NCI-H187 (cell line): ENCODE measurements around the gene CAPN15.
"Not testable (repeated sequence)": the region's sequence is repeated elsewhere in the genome, so short reads cannot be mapped to it uniquely, and the experiment has no call there.

ENCODE experiments used
- DNase-seq, 2 experiments: peaks; one replicate each; lab custom pipeline; 2025; lab: John Stamatoyannopoulos, UW

CAPN15 gene

DNA sequence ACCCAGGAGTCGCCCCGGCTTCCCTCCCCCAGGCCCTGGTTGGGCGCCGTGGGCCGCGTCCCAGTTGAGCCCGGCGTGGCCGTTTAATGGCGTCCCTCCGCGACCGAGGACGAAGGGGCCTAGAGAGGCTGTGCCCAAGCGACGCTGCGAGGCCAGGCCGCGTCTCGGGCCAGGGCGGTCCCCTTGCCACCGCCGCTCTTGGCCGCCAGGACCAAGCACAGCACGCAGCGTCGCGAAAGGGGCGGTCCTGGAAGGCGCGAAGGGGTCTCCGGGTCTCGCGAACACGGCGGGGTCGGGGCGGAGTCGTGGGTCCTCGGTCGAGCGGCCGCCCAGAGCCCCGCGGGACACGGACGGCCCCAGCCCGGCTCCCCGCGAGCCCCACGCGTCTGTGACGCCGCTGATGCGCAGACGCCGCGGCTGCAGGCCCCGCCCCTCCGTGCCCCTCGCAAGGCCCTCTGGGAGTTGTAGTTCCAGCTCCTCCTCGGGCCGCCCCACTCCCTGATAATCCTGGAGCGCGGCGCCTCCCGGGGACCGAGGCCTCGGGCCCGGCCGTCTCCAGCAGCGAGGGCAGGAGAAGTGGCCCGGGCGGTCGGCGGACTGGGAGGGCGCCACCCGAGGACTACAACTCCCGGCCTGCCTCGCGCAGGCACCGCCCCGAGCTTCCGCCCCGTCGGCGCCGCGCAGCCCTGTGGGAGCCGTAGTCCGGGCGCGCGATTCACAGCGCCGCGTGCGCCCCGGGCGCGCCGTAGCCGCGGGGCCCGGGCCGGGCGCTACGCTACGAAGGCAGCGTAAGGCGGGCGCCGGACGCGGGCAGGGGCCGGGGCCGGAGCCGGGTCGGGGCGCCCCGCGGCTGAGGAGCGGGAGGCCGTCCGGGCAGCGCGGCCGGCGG, at the start of gene CAPN15:
Gene CAPN15 (plus strand): TSS at position 698 of the 889 bp plus-strand sequence. CDS start 19,127 bp downstream, outside the sequence.
- peak; percentile 89 to 97 for DNase-seq

DNA sequence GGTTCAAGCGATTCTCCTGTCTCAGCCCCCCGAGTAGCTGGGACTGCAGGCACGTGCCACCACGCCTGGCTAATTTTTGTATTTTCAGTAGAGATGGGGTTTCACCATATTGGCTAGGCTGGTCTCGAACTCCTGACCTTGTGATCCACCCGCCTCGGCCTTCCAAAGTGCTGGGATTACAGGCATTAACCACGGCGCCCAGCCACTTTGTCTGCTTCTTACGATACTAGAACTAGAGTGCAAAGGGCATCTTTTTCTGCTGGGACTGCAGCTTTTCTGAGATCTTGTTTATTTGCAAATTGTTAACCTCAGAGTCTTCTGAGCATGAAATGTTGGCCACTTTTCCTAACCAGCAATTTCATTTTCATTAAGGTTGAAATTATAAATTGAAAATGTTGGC, 49.2 kb upstream of the CAPN15 start:
- not testable (repeated sequence) for DNase-seq

GRCh38 chr16:482468-483185, 44.9 kb upstream of the CAPN15 start:
- no peak for DNase-seq

- DNase-seq, result no peak
Measured at GRCh38 chr16:483341-484075, 44.0 kb upstream of the CAPN15 start.

DNA sequence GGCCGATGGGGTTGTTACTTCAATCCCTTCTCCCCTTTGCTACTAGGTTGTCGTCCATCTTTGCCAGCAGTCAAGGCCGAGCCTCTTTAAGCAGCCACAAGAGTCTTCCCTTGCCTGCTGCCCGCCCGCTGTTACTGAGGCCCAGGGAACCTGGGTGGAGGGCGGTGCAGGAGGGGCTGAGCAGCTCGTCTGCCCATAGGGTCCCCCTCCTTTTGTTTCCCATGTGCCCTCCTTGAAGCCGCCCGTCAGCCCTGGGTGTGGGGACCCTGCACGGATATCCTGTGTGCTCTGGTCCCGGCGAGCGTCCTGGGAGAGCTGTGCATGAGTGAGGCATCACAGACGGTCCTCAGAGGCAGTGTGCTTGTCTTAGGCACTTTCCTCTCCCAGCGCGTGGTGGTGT, 37.9 kb upstream of the CAPN15 start:
- DNase-seq, result no peak

- DNase-seq, result no peak
Measured at GRCh38 chr16:490768-491167, 36.7 kb upstream of the CAPN15 start.

DNA sequence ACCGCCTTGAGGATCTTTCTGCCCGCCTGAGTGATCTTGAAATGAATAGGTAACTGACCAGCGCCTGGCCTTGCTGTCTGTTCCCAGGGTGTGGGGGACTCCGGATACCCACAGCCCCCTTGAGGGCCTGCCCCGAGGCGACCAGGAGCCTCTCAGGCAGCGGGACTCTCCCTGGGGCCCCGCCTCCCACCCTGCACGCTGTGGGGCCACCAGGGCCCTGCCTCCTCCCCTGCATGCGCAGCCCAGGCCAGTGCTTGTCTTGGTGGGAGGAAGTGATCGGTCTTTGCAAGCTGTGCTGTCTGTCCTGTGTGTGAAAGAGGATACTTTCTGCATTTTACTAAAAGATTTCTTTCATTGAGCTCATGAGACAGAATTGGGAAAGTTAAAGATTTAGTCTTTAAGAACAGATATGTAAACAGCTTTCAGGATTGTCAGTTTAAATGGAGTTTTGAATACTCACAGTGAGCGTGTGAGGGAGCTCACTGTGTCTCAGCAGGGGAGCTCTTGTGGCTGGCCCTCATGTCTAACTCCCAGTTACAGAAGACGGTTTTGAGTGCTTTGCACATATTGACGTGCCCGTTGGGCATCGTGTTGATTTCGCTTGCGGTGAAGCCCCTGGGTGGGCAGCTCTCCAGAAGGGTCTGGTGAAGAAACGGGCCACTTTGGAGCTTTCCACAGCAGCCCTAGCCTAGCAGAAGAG, 36.1 kb upstream of the CAPN15 start:
- peak; percentile 59 to 73 for DNase-seq

DNA sequence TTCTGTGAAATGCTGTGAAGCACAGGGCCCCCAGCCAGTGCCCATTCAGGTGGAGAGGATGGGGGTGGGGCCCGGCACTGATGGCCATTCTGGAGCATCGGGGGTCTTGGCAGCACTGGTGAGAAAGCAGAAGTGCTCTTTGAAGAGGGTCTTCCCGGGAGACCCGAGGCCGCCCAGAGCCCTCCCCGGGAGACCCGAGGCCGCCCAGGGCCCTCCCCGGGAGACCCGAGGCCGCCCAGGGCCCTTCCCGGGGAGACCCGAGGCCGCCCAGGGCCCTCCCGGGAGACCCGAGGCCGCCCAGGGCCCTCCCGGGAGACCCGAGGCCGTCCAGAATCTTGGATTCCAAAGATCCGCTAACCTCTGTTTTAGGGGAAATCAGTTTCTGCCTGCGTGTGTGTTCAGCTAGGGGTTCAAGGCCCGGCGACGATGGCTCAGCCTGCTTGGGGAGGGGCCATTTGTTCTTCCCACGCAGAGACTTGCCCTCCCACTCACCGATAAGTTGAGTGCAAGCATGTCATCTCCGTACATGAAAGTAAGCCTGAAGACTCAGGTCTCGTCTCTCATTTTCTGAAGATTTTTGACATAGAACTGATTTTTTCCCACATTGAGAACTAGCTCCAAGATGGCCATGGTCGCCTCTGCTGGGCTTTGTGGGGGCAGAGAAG, 35.2 kb upstream of the CAPN15 start:
- DNase-seq, result no peak

- not testable (repeated sequence) for DNase-seq
Measured at GRCh38 chr16:494676-495075, 32.8 kb upstream of the CAPN15 start.

- DNase-seq, result peak in 1 of 2 experiments; percentile 10
Measured at GRCh38 chr16:495127-495748, 32.3 kb upstream of the CAPN15 start.

DNA sequence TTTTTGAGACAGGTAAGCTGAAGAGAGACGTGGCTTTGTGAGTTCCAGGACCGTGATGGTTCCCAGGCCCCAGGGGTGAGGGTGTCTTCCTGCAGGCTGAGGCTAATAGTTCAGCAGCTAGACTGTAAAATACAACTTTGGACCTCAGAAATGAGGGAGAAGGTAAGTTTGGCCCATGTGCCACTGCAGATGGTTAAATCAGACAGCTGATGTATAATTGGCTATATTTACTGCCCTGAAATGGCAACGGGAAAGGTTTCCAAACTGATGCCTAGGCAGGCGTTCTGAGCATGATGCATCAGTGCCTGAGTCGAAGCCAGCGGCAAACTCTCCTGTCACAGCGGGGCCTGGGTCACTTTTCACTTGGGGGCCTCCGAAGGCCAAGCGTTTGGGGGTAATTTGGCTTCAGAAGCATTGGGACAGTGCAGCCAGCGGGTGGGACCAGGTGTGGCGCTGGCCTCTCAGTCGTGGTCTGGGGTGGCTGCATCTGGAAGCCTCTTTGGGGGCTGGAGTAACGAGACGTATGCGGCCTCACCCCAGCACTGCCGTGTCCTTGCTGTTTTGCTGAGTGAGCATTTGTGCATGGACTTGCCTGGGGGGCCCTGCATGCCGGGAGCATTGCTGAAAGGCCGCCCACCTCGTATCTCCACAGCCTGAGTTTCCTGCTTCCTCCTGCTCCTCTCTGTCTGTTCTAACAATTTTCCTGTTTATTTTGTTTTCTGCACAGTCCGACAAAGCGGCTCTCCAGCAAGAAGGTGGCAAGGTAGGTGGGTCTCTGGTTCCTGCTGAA, 31.2 kb upstream of the CAPN15 start:
- DNase-seq, result no peak

DNA sequence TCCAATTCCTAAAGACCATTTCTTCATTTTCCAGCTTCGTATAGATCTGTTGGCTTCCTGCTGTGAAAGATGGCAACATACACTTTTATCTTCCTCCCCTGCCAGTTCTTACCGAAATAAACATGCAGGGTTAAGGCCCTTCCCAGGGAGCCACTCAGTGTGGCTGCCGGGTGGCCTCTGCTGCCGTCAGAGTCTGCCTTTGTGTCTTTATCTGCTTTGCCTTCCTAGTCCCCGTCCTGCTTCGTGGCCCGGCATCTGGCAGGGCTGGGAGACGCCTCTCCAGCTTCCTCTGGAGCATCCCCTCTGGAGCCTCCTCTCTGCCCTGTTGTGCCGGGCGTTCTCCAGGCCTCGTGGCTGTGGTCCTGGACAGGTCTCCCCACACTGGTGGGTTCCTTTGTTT, 30.3 kb upstream of the CAPN15 start:
- no peak for DNase-seq

- no peak for DNase-seq
Measured at GRCh38 chr16:499924-500323, 27.6 kb upstream of the CAPN15 start.

DNA sequence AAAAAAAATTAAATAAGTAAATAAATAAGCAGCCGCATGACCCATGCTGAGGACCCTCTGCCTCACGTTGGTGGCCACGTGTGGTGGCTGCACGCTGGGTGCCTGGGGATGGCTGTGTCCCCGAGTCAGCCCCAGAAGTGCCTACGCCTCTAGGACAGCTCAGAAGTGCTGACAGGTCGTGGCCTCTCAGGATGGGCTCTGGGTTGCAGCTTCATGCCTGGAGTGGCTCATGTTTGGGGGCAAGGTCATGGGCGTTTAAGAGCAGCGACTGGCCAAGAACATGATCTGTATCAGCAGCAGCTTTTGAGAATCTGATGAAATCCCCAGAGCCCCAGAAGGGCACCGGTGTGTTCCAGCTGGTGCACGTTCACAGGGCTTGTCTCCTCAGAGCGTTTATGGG, 26.8 kb upstream of the CAPN15 start:
- DNase-seq, result no peak

GRCh38 chr16:502179-502943, 25.2 kb upstream of the CAPN15 start:
- no peak for DNase-seq

DNA sequence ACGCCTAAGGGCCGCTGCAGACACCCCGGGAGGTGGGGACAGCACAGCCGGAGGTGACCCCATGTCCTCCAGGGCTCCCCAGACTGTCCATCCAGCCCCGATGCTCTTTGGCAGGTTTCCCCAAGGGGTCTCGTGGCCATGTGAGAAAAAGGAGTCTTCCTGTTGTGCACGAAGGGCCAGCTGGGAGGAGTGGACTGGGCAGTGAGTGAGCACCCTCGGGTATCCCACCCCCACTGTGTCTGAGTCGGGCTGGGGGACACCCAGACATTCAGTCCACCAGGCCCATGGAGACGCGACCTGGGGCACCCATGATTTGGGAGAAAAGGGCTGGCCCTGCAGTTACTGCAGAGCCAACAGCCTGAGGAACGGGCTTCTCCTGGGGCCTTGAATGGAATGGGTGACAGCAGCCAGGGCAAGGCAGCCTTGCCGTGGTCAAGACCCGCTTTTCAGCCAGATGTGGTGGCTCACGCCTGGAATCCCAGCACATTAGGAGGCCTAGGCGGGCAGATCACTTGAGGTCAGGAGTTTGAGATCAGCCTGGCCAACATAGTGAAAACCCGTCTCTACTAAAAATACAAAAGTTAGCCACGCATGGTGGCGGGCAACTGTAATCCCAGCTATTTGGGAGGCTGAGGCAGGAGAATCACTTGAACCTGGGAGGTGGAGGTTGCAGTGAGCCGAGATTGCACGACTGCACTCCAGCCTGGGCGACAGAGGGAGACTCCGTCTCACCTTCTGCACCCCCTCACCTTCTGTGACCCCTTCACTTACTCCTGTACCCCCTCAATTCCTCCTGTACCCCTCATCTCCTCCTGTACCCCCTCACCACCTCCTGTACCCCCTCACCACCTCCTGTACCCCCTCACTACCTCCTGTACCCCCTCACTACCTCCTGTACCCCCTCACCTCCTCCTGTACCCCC, 24.1 kb upstream of the CAPN15 start:
- DNase-seq, result no peak

- peak; percentile 15 to 38 for DNase-seq
Measured at GRCh38 chr16:505479-506245, 21.9 kb upstream of the CAPN15 start.

DNA sequence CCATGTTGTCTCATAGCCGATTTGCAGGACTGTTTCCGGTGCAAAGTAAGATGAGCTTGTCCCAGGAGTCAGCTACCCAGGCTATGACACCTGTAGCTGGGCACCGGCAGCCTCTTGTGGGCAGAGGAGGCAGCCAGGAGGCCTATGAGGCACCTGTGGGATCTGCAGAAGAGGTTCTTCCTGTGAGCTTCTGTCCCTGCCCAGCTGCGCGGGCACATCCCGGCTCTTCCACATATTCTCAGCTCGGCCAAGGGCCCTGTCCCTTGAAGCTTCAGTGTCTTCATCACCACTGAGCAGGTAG, 21.3 kb upstream of the CAPN15 start:
- DNase-seq, result no peak
